ENCODE results near the gene CRTAC1.

DNA sequence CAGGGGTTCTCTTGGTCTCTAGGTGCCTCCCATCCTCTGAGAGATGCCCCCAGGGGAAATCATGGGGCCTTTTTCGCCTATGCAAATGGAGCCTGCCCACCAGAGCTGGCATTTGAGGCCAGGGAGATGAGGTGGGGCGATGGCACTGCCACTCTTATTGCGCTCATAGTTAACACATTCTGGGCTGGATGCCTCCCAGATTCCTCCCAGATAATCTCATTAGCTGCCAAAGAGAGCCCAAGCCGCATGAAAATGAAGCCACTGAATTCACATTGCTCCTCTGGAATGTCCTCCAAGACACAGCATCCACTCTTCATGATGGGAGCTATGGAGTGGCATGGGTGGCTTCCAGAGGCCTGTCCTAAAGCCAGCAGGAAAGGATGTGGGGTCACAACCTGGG, 119.8 kb downstream of the CRTAC1 start:
- TF ChIP-seq, protein P1, sequence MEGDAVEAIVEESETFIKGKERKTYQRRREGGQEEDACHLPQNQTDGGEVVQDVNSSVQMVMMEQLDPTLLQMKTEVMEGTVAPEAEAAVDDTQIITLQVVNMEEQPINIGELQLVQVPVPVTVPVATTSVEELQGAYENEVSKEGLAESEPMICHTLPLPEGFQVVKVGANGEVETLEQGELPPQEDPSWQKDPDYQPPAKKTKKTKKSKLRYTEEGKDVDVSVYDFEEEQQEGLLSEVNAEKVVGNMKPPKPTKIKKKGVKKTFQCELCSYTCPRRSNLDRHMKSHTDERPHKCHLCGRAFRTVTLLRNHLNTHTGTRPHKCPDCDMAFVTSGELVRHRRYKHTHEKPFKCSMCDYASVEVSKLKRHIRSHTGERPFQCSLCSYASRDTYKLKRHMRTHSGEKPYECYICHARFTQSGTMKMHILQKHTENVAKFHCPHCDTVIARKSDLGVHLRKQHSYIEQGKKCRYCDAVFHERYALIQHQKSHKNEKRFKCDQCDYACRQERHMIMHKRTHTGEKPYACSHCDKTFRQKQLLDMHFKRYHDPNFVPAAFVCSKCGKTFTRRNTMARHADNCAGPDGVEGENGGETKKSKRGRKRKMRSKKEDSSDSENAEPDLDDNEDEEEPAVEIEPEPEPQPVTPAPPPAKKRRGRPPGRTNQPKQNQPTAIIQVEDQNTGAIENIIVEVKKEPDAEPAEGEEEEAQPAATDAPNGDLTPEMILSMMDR (conservative IDR thresholded peaks at IDR 0.05; ENCODE audit: low read depth, low read length): no peak
- no peak for TF ChIP-seq EZH2 (IDR thresholded peaks at IDR 0.05; ENCODE audit: borderline replicate concordance, low read depth, low read length, poor library complexity, severe bottlenecking)
